Measurements from ENCODE around the gene IGF1R.

The IGF1R gene

DNA sequence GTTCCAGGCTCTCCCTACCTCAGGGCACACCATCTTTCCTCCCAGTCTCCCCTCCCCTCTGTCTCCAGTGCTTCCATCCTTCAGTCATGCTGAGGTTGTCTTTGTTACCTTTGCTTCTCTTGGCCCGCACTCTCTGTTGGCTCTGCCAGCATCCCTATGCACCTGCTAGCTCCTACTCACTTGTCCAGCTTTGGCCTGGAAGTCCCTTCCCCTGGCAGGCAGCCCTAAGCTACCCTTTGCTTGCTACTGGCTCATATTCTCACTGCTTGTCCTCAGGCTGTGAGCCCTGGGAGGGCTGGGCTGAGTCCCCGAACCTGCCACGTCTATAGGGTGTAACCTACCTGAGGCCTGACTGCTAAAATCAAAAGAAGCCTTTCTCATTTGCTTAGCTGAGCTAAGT, 236.6 kb downstream of the IGF1R start:
- Histone ChIP-seq H3K4me1 (ENCODE audit: control insufficient read depth in 1 of 2, insufficient read depth in 2 of 2, low read length in 2 of 2) (no peaks in the 10 kb centered on the region), H3K4me3 (ENCODE audit: low read depth in 1 of 2, low read length in 2 of 2) (no peak overlapping the region), H3K9me3 (ENCODE audit: control insufficient read depth in 1 of 2, low read length in 2 of 2) (no peaks in the 10 kb centered on the region), H3K27me3 (ENCODE audit: control insufficient read depth in 1 of 2, insufficient read depth in 2 of 2, low read length in 2 of 2) (no peaks in the 10 kb centered on the region), H3K36me3 (ENCODE audit: control insufficient read depth in 1 of 2, insufficient read depth in 2 of 2, low read length in 2 of 2) (no peaks in the 10 kb centered on the region), H3K27ac (ENCODE audit: low read depth, low read length) (no peak overlapping the region), H3K9ac (ENCODE audit: low read depth in 1 of 2, low read length in 2 of 2) (no peak overlapping the region)

DNA sequence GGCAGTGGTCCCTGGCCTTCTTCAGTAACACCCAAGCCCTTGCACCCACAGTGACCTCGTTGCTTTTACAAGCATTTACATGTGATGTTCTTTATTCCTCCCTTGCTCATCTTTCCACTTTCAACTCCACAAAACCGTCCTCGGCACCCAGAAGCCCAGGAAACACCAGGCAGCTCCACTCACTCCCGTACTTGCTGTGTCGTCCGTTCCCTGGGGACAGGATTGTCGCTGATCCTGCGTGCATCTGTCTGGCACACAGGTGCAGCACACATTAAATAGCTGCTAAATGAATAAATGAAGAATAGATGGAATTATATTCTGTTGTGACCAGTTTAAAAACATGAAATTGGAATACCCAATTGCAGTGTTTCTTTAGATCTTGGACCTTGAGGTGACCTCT, 239.6 kb downstream of the IGF1R start:
- Histone ChIP-seq H3K36me3 (ENCODE audit: control insufficient read depth in 1 of 2, insufficient read depth in 2 of 2, low read length in 2 of 2) (no peaks in the 10 kb centered on the region), H3K27ac (ENCODE audit: low read depth, low read length) (no peak overlapping the region), H3K4me3 (ENCODE audit: low read depth in 1 of 2, low read length in 2 of 2) (no peak overlapping the region), H3K9me3 (ENCODE audit: control insufficient read depth in 1 of 2, low read length in 2 of 2) (no peaks in the 10 kb centered on the region), H3K27me3 (ENCODE audit: control insufficient read depth in 1 of 2, insufficient read depth in 2 of 2, low read length in 2 of 2) (no peaks in the 10 kb centered on the region), H3K4me1 (ENCODE audit: control insufficient read depth in 1 of 2, insufficient read depth in 2 of 2, low read length in 2 of 2) (no peaks in the 10 kb centered on the region), H3K9ac (ENCODE audit: low read depth in 1 of 2, low read length in 2 of 2) (no peak overlapping the region)

- Histone ChIP-seq H3K36me3 (ENCODE audit: control insufficient read depth in 1 of 2, insufficient read depth in 2 of 2, low read length in 2 of 2) (peaks cover 0 to 3% of the 10 kb centered on the region in 2 donors), H3K27me3 (ENCODE audit: control insufficient read depth in 1 of 2, insufficient read depth in 2 of 2, low read length in 2 of 2) (no peaks in the 10 kb centered on the region), H3K4me3 (ENCODE audit: low read depth in 1 of 2, low read length in 2 of 2) (no peak overlapping the region), H3K27ac (ENCODE audit: low read depth, low read length) (no peak overlapping the region), H3K4me1 (ENCODE audit: control insufficient read depth in 1 of 2, insufficient read depth in 2 of 2, low read length in 2 of 2) (no peaks in the 10 kb centered on the region), H3K9ac (ENCODE audit: low read depth in 1 of 2, low read length in 2 of 2) (no peak overlapping the region), H3K9me3 (ENCODE audit: control insufficient read depth in 1 of 2, low read length in 2 of 2) (no peaks in the 10 kb centered on the region)
Observed at GRCh38 chr15:98888820-98889479, 240.6 kb downstream of the IGF1R start.

GRCh38 chr15:98889930-98890695, 241.8 kb downstream of the IGF1R start:
- Histone ChIP-seq H3K27me3 (ENCODE audit: control insufficient read depth in 1 of 2, insufficient read depth in 2 of 2, low read length in 2 of 2) (no peaks in the 10 kb centered on the region), H3K4me3 (ENCODE audit: low read depth in 1 of 2, low read length in 2 of 2) (no peak overlapping the region), H3K9me3 (ENCODE audit: control insufficient read depth in 1 of 2, low read length in 2 of 2) (no peaks in the 10 kb centered on the region), H3K27ac (ENCODE audit: low read depth, low read length) (no peak overlapping the region), H3K4me1 (ENCODE audit: control insufficient read depth in 1 of 2, insufficient read depth in 2 of 2, low read length in 2 of 2) (no peaks in the 10 kb centered on the region), H3K9ac (ENCODE audit: low read depth in 1 of 2, low read length in 2 of 2) (no peak overlapping the region), H3K36me3 (ENCODE audit: control insufficient read depth in 1 of 2, insufficient read depth in 2 of 2, low read length in 2 of 2) (peaks cover 0 to 3% of the 10 kb centered on the region in 2 donors)

- Histone ChIP-seq H3K27me3 (ENCODE audit: control insufficient read depth in 1 of 2, insufficient read depth in 2 of 2, low read length in 2 of 2) (no peaks in the 10 kb centered on the region), H3K27ac (ENCODE audit: low read depth, low read length) (no peak overlapping the region), H3K36me3 (ENCODE audit: control insufficient read depth in 1 of 2, insufficient read depth in 2 of 2, low read length in 2 of 2) (peaks cover 0 to 3% of the 10 kb centered on the region in 2 donors), H3K9me3 (ENCODE audit: control insufficient read depth in 1 of 2, low read length in 2 of 2) (no peaks in the 10 kb centered on the region), H3K9ac (ENCODE audit: low read depth in 1 of 2, low read length in 2 of 2) (no peak overlapping the region), H3K4me3 (ENCODE audit: low read depth in 1 of 2, low read length in 2 of 2) (no peak overlapping the region), H3K4me1 (ENCODE audit: control insufficient read depth in 1 of 2, insufficient read depth in 2 of 2, low read length in 2 of 2) (peaks cover 0 to 3% of the 10 kb centered on the region in 2 donors)
Observed at GRCh38 chr15:98891301-98891700, 243.0 kb downstream of the IGF1R start.

DNA sequence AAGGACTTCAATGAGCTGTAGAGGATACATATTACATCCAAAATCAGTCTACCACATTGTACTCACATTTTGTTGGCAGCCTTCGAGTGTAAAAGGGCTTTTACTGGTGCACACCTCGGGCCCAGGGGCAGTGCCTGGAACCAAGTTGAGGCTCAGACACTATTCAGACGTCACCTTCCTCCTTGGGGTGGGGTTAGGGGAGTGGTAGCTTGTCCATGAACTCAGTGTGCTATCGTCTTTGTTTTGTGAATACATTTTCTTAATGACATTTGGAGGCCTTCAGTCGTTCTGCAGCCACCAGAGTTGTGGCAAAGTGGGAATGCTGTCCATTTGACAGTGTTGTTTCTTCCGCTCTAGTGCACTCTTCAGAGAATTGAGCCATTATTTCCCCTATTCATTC, 245.1 kb downstream of the IGF1R start:
- no peaks in the 10 kb centered on the region for H3K9me3 ChIP-seq (ENCODE audit: control insufficient read depth in 1 of 2, low read length in 2 of 2)
- no peak overlapping the region for H3K4me3 ChIP-seq (ENCODE audit: low read depth in 1 of 2, low read length in 2 of 2)
- no peak overlapping the region for H3K9ac ChIP-seq (ENCODE audit: low read depth in 1 of 2, low read length in 2 of 2)
- H3K27ac ChIP-seq (ENCODE audit: low read depth, low read length) = no peak overlapping the region
- H3K36me3 ChIP-seq (ENCODE audit: control insufficient read depth in 1 of 2, insufficient read depth in 2 of 2, low read length in 2 of 2) = peaks cover 7% of the 10 kb centered on the region in 2 donors
- H3K4me1 ChIP-seq (ENCODE audit: control insufficient read depth in 1 of 2, insufficient read depth in 2 of 2, low read length in 2 of 2) = peaks cover 0 to 3% of the 10 kb centered on the region in 2 donors
- H3K27me3 ChIP-seq (ENCODE audit: control insufficient read depth in 1 of 2, insufficient read depth in 2 of 2, low read length in 2 of 2) = no peaks in the 10 kb centered on the region

GRCh38 chr15:98894312-98894711, 246.0 kb downstream of the IGF1R start:
- Histone ChIP-seq H3K4me1 (ENCODE audit: control insufficient read depth in 1 of 2, insufficient read depth in 2 of 2, low read length in 2 of 2) (peaks cover 0 to 3% of the 10 kb centered on the region in 2 donors), H3K9me3 (ENCODE audit: control insufficient read depth in 1 of 2, low read length in 2 of 2) (no peaks in the 10 kb centered on the region), H3K27ac (ENCODE audit: low read depth, low read length) (no peak overlapping the region), H3K4me3 (ENCODE audit: low read depth in 1 of 2, low read length in 2 of 2) (no peak overlapping the region), H3K9ac (ENCODE audit: low read depth in 1 of 2, low read length in 2 of 2) (no peak overlapping the region), H3K27me3 (ENCODE audit: control insufficient read depth in 1 of 2, insufficient read depth in 2 of 2, low read length in 2 of 2) (no peaks in the 10 kb centered on the region), H3K36me3 (ENCODE audit: control insufficient read depth in 1 of 2, insufficient read depth in 2 of 2, low read length in 2 of 2) (peaks cover 7% of the 10 kb centered on the region in 2 donors)

- Histone ChIP-seq H3K9me3 (ENCODE audit: control insufficient read depth in 1 of 2, low read length in 2 of 2) (no peaks in the 10 kb centered on the region), H3K4me1 (ENCODE audit: control insufficient read depth in 1 of 2, insufficient read depth in 2 of 2, low read length in 2 of 2) (peaks cover 0 to 3% of the 10 kb centered on the region in 2 donors), H3K4me3 (ENCODE audit: low read depth in 1 of 2, low read length in 2 of 2) (no peak overlapping the region), H3K27me3 (ENCODE audit: control insufficient read depth in 1 of 2, insufficient read depth in 2 of 2, low read length in 2 of 2) (no peaks in the 10 kb centered on the region), H3K36me3 (ENCODE audit: control insufficient read depth in 1 of 2, insufficient read depth in 2 of 2, low read length in 2 of 2) (peaks cover 7% of the 10 kb centered on the region in 2 donors), H3K9ac (ENCODE audit: low read depth in 1 of 2, low read length in 2 of 2) (no peak overlapping the region), H3K27ac (ENCODE audit: low read depth, low read length) (peak overlapping the region; percentile 24)
Observed at GRCh38 chr15:98896002-98896721, 247.8 kb downstream of the IGF1R start.

DNA sequence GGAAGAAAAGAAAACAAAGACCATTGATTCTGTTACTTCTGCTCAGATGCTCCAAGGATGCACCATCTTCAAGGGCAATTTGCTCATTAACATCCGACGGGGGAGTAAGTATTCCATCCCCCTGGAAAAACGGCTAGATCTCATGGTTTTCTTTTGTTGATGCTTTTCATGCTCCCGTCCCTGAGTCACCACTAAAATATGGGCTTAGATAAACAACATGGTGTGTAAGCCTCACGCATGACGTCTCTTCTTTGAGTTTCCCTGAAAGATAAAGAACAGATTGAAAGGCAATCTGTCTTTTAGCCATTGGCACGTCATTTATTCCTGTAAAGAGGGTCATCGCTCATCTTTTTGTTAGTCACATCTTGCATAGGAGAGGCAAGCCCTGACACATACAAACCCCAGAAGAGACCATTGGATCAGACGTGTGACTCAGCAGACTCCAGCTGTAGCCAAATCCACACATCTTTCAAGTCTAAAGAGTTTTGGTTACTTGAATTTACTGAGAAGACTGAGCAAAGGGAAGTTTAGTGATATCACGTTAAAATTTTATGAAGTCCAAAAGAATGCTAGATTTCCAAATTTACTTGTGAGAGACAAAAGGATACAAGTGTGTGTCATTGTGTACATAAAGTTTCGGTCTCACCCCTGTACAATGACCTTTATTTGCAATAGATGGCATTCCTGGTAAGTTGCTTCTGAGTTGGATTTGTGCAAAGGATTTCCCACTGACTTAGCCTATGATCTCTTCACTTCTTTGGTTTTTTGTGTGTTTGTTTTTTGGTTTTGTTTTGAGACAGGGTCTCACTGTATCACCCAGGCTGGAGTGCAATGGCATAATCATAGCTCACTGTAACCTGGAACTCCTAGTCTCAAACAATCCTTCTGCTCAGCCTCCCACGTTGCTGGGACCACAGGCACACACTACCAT, 248.7 kb downstream of the IGF1R start:
- no peak overlapping the region for H3K9ac ChIP-seq (ENCODE audit: low read depth in 1 of 2, low read length in 2 of 2)
- no peaks in the 10 kb centered on the region for H3K27me3 ChIP-seq (ENCODE audit: control insufficient read depth in 1 of 2, insufficient read depth in 2 of 2, low read length in 2 of 2)
- no peak overlapping the region for H3K4me3 ChIP-seq (ENCODE audit: low read depth in 1 of 2, low read length in 2 of 2)
- H3K4me1 ChIP-seq (ENCODE audit: control insufficient read depth in 1 of 2, insufficient read depth in 2 of 2, low read length in 2 of 2) = peaks cover 0 to 3% of the 10 kb centered on the region in 2 donors
- peaks cover 7% of the 10 kb centered on the region in 2 donors for H3K36me3 ChIP-seq (ENCODE audit: control insufficient read depth in 1 of 2, insufficient read depth in 2 of 2, low read length in 2 of 2)
- H3K9me3 ChIP-seq (ENCODE audit: control insufficient read depth in 1 of 2, low read length in 2 of 2) = no peaks in the 10 kb centered on the region
- H3K27ac ChIP-seq (ENCODE audit: low read depth, low read length) = peak overlapping the region; percentile 24
